Adipose tissue (tissue), 3 donors: ENCODE data around the gene GSK3B. TPM values are rescaled to one million over a fixed set of nuclear protein-coding genes. Genes with fewer than 3 reads are reported as not detected.

Source experiments
- H3K27ac ChIP-seq: one replicate; pipeline ENCODE4 v1.5.1; 2013; ENCODE audit warnings: low read depth, low read length
- WGBS, 3 donors: extraction: QIAGEN DNeasy Blood & Tissue Kit; methylation state at CpG; one replicate each; pipeline ENCODE4 v1.1.7; 2013; 5-methylcytosine and 5-hydroxymethylcytosine counted together
- polyA plus RNA-seq, 3 donors: library from polyadenylated mRNA; stranded (reverse); fragments of 200-250 nt; gene quantifications; one replicate each; pipeline ENCODE4 v1.2.3, GENCODE V29; 2013
- donor health status: healthy with polysubstance abuse.
- donor health status: Bipolar disorder and iron deficiency.
- donor health status: healthy.

Gene GSK3B
- polyA plus RNA-seq, 3 donors: 6.3 to 14.0 (median 7.6) TPM

DNA sequence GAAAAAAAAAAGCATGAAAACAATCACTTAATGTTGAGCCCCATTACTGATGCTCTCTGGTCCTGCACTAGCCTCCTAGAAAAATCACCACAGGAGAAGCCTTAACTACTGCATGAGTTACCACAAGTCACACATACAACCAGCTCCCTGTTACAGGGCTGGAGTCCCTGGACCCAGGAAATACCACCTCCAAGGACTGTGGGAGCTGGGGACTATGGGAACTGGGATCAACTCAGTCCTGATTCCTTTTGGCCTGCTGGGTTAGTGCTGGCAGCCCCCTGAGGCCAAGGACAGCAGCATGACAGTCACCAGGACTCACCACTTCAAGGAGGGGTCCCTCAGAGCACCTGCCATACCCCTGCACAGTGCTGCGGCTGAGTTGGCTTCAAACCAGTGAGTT, 311.8 kb downstream of the GSK3B start:
- 94 to 100% (median 100%) methylated on average over 1 of the region's 1 CpG for WGBS, 3 donors
- H3K27ac ChIP-seq: no peak overlapping the region

DNA sequence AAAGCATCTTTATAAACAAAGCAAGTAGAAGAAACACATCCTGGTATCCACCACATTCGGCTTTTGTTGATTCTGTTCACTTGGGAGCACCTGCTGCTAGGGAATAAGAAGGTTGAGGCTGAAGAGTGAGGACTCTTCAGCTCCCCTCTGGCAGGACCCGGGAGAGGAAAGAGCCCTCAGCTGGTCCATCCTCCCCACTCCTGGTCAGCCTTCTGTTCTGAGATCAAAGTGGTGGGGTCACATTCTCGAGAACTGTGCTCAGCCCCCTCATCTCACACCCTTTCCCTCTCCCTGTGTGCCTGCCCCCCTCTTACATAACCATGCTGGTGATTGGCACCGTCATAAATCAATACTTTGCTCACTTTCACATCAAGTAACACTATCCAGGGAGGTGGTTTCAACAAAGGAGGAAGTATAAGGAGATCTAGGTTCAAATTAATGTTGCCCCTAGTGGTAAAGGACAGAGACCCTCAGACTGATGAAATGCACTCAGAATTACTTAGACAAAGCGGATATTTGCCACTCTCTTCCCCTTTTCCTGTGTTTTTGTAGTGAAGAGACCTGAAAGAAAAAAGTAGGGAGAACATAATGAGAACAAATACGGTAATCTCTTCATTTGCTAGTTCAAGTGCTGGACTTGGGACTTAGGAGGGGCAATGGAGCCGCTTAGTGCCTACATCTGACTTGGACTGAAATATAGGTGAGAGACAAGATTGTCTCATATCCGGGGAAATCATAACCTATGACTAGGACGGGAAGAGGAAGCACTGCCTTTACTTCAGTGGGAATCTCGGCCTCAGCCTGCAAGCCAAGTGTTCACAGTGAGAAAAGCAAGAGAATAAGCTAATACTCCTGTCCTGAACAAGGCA, 312.7 kb downstream of the GSK3B start, which contains the start of gene NR1I2:
TSS of gene NR1I2 (plus strand) at position 772 of the 869 bp plus-strand sequence.
- H3K27ac ChIP-seq: no peak within 1 kb of the TSS
- 71 to 76% (median 74%) methylated on average over 10 of the region's 10 CpGs for WGBS, 3 donors

DNA sequence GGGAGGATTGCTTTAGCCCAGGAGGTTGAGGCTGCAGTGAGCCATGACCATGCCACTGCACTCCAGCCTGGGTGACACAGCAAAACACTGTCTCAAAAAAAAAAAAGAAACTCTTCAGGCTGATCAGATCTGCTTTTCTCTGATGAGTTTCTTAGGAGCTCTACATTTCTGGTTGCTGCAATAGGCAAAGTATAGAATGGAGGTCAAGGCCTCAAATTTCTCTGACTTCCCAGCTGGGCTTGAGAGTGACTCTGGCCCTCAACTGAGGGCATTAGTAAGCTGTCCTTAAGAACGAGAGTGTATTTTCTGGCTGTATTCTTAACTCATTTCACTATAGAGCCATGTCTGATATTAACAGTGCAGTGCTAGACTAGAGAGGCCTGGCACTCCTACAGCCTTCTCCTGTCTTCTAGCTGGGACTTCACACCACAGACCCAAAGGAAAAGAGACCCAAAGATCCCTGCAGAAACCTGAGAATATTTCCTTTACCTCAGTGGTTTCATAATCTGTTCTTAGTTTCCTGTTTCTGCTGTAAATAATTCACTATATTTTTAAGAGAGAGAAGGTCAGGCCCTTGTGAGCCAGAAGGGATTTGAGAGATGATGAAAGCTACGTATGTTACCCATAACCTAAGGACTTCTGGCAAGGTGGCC, 314.4 kb downstream of the GSK3B start:
- WGBS, 3 donors: 53 to 72% (median 63%) methylated on average over 2 of the region's 2 CpGs
- H3K27ac ChIP-seq: no peak overlapping the region

DNA sequence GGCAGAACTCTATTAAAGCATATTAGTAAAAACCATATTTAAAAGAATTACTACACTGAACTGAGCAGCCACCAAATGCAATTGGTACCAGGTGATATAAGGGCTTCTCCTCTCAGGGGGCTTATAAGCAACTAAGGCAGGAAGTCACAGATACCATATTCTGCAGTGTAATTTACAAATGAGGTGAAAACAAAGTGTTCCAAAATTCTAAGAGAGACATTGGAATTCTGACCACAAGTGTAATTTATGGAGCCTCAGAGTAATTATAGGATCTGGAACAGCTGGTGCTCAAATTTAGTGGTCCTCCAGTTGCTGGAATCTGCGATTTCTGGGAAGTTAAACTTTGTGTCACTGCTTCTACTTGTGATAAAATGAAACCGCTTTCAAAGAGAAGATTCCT, 315.4 kb downstream of the GSK3B start:
- no peak overlapping the region for H3K27ac ChIP-seq
- WGBS, 3 donors: 82 to 87% (median 84%) methylated on average over 2 of the region's 2 CpGs

DNA sequence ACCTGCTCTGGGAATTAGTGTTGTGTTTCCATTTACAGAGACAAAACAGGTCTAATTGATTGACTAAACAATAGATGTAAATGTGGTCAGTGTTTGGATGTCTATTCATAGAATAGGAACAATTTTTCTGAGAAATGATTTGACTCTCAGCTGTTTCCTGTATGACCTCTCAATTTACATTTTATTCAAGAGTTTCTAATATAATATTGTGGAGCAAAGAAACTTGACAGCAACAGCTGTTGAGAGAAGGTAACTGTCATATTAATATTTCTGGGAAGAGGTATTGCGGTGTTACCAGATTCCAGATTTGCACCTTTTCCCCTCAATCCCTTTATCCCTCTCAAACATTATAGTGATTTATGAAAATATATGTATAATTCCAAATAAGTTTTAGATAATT, 316.1 kb downstream of the GSK3B start:
- WGBS, 3 donors: 97 to 98% (median 97%) methylated on average over 1 of the region's 1 CpG
- H3K27ac ChIP-seq: no peak overlapping the region

DNA sequence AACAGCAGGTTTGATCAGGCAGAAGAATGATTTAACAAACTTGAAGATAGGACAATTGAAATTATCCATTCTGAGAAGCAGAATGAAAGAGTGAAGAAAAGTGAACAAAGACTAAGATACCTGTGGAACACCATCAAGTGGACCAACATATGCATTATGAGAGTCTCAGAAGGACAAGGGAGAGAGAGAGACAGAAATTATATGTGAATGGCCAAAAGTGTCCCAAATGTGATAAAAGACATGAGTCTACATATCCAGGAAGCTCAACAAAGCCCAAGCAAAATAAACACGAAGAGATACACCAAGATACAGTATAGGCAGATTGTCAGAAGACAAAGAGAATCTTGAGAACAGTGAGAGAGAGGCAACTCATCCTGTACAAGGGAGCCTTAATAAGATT, 317.9 kb downstream of the GSK3B start:
- H3K27ac ChIP-seq: no peak overlapping the region
- 47 to 83% (median 63%) methylated on average over 1 of the region's 1 CpG for WGBS, 3 donors

DNA sequence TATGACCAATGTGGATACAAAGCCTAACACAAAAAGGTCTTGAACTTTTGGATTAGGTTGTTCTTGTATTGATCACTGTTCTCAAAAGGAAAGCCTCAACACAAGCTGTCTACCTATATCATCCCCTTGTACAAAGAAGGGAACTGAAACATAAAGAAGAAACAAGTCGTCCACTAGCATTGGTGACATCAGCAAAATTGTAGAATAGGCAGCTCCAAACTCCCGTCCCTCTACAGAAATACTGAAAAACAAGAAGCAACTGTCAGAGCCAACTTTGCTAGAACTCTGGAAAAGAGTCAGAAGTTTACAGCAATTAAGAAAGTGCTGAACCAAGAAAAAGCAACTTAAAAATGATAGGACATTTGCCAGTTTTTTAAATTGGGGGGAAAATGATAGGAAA, 319.8 kb downstream of the GSK3B start:
- 28 to 58% (median 33%) methylated on average over 2 of the region's 2 CpGs for WGBS, 3 donors
- no peak overlapping the region for H3K27ac ChIP-seq

Other genes starting within 250 kb of the GSK3B start
- under 1 TPM; 0.01 to 0.11 (median 0.07) TPM for gene GPR156, start 190.8 kb upstream of the GSK3B start, polyA plus RNA-seq